ENCODE data around the gene HEATR9.
A peak's percentile ranks its signal among the peaks of the same experiment; 100 is the strongest.

Gene HEATR9

GRCh38 chr17:35894206-35894605, 25.5 kb upstream of the HEATR9 start:
- no peak for DNase-seq

- no peak for DNase-seq
Measured at GRCh38 chr17:35893751-35894150, 25.1 kb upstream of the HEATR9 start.

- DNase-seq, result no peak
Measured at GRCh38 chr17:35892091-35893035, 23.7 kb upstream of the HEATR9 start.

GRCh38 chr17:35891269-35891668, 22.6 kb upstream of the HEATR9 start:
- no peak for DNase-seq

GRCh38 chr17:35890774-35891155, 22.1 kb upstream of the HEATR9 start:
- no peak for DNase-seq

- no peak for DNase-seq
Measured at GRCh38 chr17:35889818-35890773, 21.4 kb upstream of the HEATR9 start.

GRCh38 chr17:35889241-35889640, 20.6 kb upstream of the HEATR9 start:
- no peak for DNase-seq

GRCh38 chr17:35879773-35880654, 11.3 kb upstream of the HEATR9 start, which contains the start of gene CCL5:
CCL5 (minus strand) TSS chr17:35880360.
- peak; percentile 25 for DNase-seq

- DNase-seq, result no peak
Measured at GRCh38 chr17:35878361-35878760, 9.7 kb upstream of the HEATR9 start.

GRCh38 chr17:35877345-35878029, 8.8 kb upstream of the HEATR9 start:
- no peak for DNase-seq

GRCh38 chr17:35876534-35876933, 7.8 kb upstream of the HEATR9 start:
- no peak for DNase-seq

GRCh38 chr17:35875800-35876139, 7.1 kb upstream of the HEATR9 start:
- DNase-seq, result no peak

- DNase-seq, result no peak
Measured at GRCh38 chr17:35875072-35875799, 6.5 kb upstream of the HEATR9 start.

- DNase-seq, result no peak
Measured at GRCh38 chr17:35872196-35872980, 3.7 kb upstream of the HEATR9 start.

GRCh38 chr17:35870906-35871819, 2.5 kb upstream of the HEATR9 start:
- DNase-seq, result no peak

- DNase-seq, result no peak
Measured at GRCh38 chr17:35867574-35867973, 1.1 kb downstream of the HEATR9 start.

- peak; percentile 48 for DNase-seq
Measured at GRCh38 chr17:35866341-35866950, 2.2 kb downstream of the HEATR9 start.

- DNase-seq, result peak; percentile 58
Measured at GRCh38 chr17:35865412-35866340, 3.0 kb downstream of the HEATR9 start.

All from HCEC 1CT (cell line).